Body of pancreas (tissue), 4 donors: Measurements from ENCODE around the gene CTNND2. TPM values are rescaled to one million over a fixed set of nuclear protein-coding genes. Genes with fewer than 3 reads are reported as not detected.
A peak's percentile ranks its signal among the peaks of the same experiment; 100 is the strongest.

Experiments
- ATAC-seq: fragments of 150-250 bp; one replicate; pipeline ENCODE4 v1.9.1; 2016
- DNase-seq, 4 donors: peaks; one replicate each; pipeline ENCODE4 v3.0.0-alpha.2; 2019
- H3K27ac ChIP-seq, 4 donors: fragments of 200-600 bp; sonication (generic); 1 replicate in 3 of 4; 2 replicates in 1 of 4; pipeline versions ENCODE4 v1.5.1 to v1.6.1; 2016 to 2019; ENCODE audit warnings: mild to moderate bottlenecking in 1 of 4, mixed read lengths in 1 of 4, moderate library complexity in 1 of 4
- H3K27me3 ChIP-seq, 2 donors: fragments of 200-600 bp; sonication (generic); one replicate each; pipeline ENCODE4 v1.6.0; 2016; ENCODE audit warnings: mild to moderate bottlenecking in 1 of 2
- H3K36me3 ChIP-seq, 2 donors: fragments of 200-600 bp; sonication (generic); replicated peaks in 1 of 2; 2 replicates each; pipeline ENCODE4 v1.5.1; 2016; ENCODE audit warnings: low read depth in 2 of 2; ENCODE audit not compliant: insufficient read depth in 1 of 2
- H3K4me1 ChIP-seq: fragments of 200-600 bp; sonication (generic); one replicate; pipeline ENCODE4 v1.6.0; 2016
- H3K4me3 ChIP-seq, 2 donors: fragments of 200-600 bp; sonication (generic); 1 replicate in 1 of 2; 2 replicates in 1 of 2; pipeline ENCODE4 v1.5.1; 2016 to 2019
- H3K9me3 ChIP-seq, 3 donors: fragments of 200-600 bp; sonication (generic); 1 replicate in 2 of 3; 2 replicates in 1 of 3; pipeline ENCODE4 v1.5.1; 2016
- POLR2A ChIP-seq, 3 donors: fragments of 450-650 bp; IDR thresholded peaks; one replicate each; pipeline ENCODE4 v1.6.1; 2016; ENCODE audit warnings: antibody characterized with exemption in 3 of 3, mild to moderate bottlenecking in 2 of 3
- WGBS, 2 donors: methylation state at CpG; one replicate each; pipeline ENCODE4 v1.1.5; 2017; 5-methylcytosine and 5-hydroxymethylcytosine counted together
- intact Hi-C: fragments of 100-400 bp; cut with DNase I; formaldehyde crosslinking; loops from one replicate; pipeline ENCODE4 v1.15.1; 2023
- total RNA-seq, 2 donors: library from RNA; depleted of rRNA; stranded (reverse); fragments of >200 nt; gene quantifications; one replicate each; pipeline ENCODE4 v1.1.0, GENCODE V29; 2016
- TF ChIP-seq, protein P1 (sequence below), 7 experiments: fragments of 450-650 bp in 4 of 7; fragments of 200-600 bp in 3 of 7; sonication (generic) in 3 of 7; IDR thresholded peaks; one replicate each; pipeline ENCODE4 v1.5.1; 2016 to 2019; ENCODE audit warnings: antibody characterized with exemption in 7 of 7

Gene CTNND2
- total RNA-seq, 2 donors from 2014 or later = 21.0 to 82.4 TPM

DNA sequence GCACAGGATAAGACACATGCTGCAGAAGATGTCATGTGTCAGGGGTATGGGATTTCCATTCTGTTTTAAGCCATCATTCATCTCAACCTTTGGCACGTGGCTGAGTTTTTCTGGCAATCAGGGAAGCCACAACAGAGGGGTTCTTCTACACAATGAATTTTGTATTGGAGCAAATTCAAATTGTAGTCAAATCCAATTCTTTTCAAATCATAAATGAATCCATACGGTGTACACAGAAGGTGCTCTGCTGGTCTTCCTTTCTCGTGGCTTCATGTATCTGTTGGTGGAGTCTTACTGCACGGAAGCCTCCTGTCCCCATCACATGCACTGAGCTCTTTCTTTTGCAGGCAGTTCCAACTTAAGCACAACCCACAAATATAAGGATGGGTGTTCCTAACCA, 706.5 kb downstream of the CTNND2 start:
- TF ChIP-seq POLR2A (IDR thresholded peaks at IDR 0.05) = no peak
- TF ChIP-seq, protein P1, sequence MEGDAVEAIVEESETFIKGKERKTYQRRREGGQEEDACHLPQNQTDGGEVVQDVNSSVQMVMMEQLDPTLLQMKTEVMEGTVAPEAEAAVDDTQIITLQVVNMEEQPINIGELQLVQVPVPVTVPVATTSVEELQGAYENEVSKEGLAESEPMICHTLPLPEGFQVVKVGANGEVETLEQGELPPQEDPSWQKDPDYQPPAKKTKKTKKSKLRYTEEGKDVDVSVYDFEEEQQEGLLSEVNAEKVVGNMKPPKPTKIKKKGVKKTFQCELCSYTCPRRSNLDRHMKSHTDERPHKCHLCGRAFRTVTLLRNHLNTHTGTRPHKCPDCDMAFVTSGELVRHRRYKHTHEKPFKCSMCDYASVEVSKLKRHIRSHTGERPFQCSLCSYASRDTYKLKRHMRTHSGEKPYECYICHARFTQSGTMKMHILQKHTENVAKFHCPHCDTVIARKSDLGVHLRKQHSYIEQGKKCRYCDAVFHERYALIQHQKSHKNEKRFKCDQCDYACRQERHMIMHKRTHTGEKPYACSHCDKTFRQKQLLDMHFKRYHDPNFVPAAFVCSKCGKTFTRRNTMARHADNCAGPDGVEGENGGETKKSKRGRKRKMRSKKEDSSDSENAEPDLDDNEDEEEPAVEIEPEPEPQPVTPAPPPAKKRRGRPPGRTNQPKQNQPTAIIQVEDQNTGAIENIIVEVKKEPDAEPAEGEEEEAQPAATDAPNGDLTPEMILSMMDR (IDR thresholded peaks at IDR 0.05) = no peak
- peaks cover 0 to 2% of the 10 kb centered on the region in 2 donors for H3K36me3 ChIP-seq
- no peaks in the 10 kb centered on the region for H3K4me1 ChIP-seq
- WGBS, 2 donors = 72 to 83% methylated on average over 4 of the region's 4 CpGs
- H3K4me3 ChIP-seq = no peak overlapping the region
- intact Hi-C loops = no loop called here
- ATAC-seq (no peak), DNase-seq (no peak)
- H3K27ac ChIP-seq = no peak overlapping the region
- no peaks in the 10 kb centered on the region for H3K27me3 ChIP-seq
- H3K9me3 ChIP-seq = no peaks in the 10 kb centered on the region

DNA sequence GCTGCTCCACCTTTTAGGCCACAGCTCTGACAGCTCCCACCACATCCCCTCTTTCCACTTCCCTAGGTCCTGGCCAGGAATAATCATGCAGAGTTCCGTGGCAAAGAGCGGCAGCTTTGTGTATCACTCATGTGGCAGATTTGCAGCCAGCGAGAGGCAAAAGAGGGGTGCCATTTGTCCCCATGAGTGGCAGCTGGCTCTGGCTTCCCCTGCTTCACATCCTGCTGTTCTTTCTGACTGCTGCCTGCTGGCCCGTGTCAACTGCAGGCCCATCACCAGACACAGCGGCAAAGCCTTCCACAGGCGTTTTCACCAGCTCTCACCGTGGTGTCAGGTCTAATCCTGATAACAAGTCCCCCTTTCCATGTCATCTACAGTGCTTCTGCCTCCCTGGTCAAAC, 712.6 kb downstream of the CTNND2 start:
- no peaks in the 10 kb centered on the region for H3K4me1 ChIP-seq
- no peak overlapping the region for H3K27ac ChIP-seq
- intact Hi-C loops = no loop called here
- H3K9me3 ChIP-seq = no peaks in the 10 kb centered on the region
- TF ChIP-seq POLR2A (IDR thresholded peaks at IDR 0.05) = no peak
- TF ChIP-seq, protein P1 (IDR thresholded peaks at IDR 0.05) = no peak
- H3K36me3 ChIP-seq = no peaks in the 10 kb centered on the region
- H3K27me3 ChIP-seq = no peaks in the 10 kb centered on the region
- WGBS, 2 donors = 88 to 94% methylated on average over 7 of the region's 7 CpGs
- DNase-seq (no peak), ATAC-seq (no peak)
- H3K4me3 ChIP-seq = no peak overlapping the region

DNA sequence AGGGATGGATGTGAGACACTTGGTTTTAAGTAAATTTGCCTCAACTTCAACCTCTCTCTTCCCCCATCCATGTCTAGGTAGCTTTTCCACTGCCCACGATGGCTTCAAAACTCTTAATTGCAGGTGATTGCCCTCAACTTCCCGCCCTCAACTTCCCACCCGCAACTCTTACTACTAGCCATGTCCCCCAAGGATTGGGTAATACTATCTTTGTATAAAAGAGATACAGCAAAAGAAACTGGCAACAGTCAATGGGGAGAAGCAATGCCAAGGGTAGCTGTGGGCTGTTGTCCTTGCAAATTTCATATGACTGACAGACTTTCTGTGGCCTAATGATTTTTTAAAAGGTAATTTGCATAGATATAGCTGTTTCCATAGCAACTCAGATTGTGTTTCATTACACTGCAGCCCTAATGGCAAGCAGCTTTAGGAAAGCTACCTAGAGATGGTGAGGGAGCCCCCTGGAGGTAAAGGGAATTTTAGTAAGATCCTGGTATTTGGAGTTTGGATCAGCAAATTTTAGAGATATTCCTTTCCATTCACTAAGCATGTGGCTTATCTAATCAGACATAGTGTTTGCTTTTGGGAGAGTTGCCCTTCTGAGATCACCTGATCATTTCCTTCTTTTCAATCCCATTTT, 721.7 kb downstream of the CTNND2 start:
- no peaks in the 10 kb centered on the region for H3K9me3 ChIP-seq
- H3K36me3 ChIP-seq = no peaks in the 10 kb centered on the region
- ATAC-seq = peak; percentile 72
- DNase-seq = peak in 2 of 4 donors; percentile 13 to 24
- TF ChIP-seq POLR2A (IDR thresholded peaks at IDR 0.05) = no peak
- TF ChIP-seq, protein P1 (IDR thresholded peaks at IDR 0.05) = peak in 6 of 7 experiments; percentile 29 to 56 (median 48)
- H3K27ac ChIP-seq = no peak overlapping the region
- H3K4me3 ChIP-seq = no peak overlapping the region
- intact Hi-C loops = no loop called here
- no peaks in the 10 kb centered on the region for H3K27me3 ChIP-seq
- peaks cover 15% of the 10 kb centered on the region for H3K4me1 ChIP-seq
- 51 to 55% methylated on average over 3 of the region's 3 CpGs for WGBS, 2 donors

DNA sequence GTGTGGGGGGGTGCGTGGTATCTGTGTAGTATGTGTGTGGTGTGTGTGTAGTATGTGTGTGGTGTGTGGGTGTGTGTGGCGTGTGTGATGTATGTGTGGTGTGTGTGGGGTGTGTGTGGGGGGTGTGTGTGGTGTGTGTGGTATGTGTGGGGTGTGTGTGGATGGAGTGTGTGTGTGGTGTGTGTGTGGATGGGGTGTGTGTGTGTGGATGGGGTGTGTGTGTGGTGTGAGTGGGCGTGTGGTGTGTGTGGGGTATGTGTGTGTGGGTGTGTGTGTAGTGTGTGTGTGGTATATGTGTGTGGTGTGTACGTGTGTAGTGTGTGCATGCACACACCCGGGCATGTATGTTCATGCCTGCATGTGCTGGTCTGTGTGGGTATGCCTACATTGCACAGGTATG, 722.3 kb downstream of the CTNND2 start:
- Histone ChIP-seq H3K9me3 (no peaks in the 10 kb centered on the region), H3K27me3 (no peaks in the 10 kb centered on the region), H3K4me1 (peaks cover 15% of the 10 kb centered on the region), H3K36me3 (no peaks in the 10 kb centered on the region), H3K4me3 (no peak overlapping the region), H3K27ac (no peak overlapping the region)
- 86 to 90% methylated on average over 5 of the region's 5 CpGs for WGBS, 2 donors
- ATAC-seq (no peak), DNase-seq (no peak)
- TF ChIP-seq, protein P1 (IDR thresholded peaks at IDR 0.05) = no peak
- no peak for TF ChIP-seq POLR2A (IDR thresholded peaks at IDR 0.05)
- intact Hi-C loops = no loop called here

DNA sequence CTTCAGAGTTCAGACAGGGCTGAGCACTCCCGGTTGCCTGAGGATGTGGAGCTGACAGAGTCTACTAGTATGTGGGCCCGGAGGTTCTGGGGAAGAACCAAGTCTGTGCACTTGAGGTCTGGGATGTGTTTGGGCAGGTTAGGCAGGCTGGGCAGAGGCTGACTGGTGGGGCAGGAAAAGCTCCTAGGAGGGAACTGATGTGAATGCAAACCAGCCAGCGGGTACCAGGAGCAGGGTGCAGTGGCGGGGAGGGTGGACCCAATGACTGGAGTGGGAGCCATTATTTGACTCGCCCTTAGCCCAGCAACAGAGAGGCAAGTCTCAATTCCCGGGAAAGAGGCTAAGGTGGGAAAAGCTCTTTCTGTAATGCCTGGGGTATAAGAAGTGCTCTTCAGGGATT, 723.4 kb downstream of the CTNND2 start:
- H3K4me1 ChIP-seq = peaks cover 15% of the 10 kb centered on the region
- WGBS, 2 donors = 92 to 97% methylated on average over 6 of the region's 6 CpGs
- no peaks in the 10 kb centered on the region for H3K27me3 ChIP-seq
- TF ChIP-seq, protein P1 (IDR thresholded peaks at IDR 0.05) = no peak
- no peak for TF ChIP-seq POLR2A (IDR thresholded peaks at IDR 0.05)
- H3K9me3 ChIP-seq = no peaks in the 10 kb centered on the region
- H3K27ac ChIP-seq = no peak overlapping the region
- no peaks in the 10 kb centered on the region for H3K36me3 ChIP-seq
- intact Hi-C loops = no loop called here
- no peak overlapping the region for H3K4me3 ChIP-seq
- DNase-seq (no peak), ATAC-seq (no peak)
